H1 (cell line): ENCODE measurements around the gene TBL2. TPM values are rescaled to one million over a fixed set of nuclear protein-coding genes. Genes with fewer than 3 reads are reported as not detected.

Experiments
- CTCF ChIA-PET: fragments of 300-600 bp; sonication (Branson Sonifier 250); formaldehyde crosslinking; loops from one replicate; lab custom pipeline; 2021; ENCODE audit not compliant: partially characterized antibody; lab: Charles Lee
- POLR2A ChIA-PET: fragments of 300-600 bp; sonication (Branson Sonifier 250); formaldehyde crosslinking; loops from one replicate; lab custom pipeline; 2021; ENCODE audit warnings: inconsistent platforms; ENCODE audit not compliant: partially characterized antibody; lab: Charles Lee
- DNase-seq, 2 experiments: peaks; one replicate each; pipeline versions ENCODE4 v3.0.0 to v3.0.0-alpha.2; 2010 to 2022; ENCODE audit warnings: low spot score in 2 of 2, low read depth in 1 of 2, mixed read lengths in 1 of 2
- FAIRE-seq: peaks from 2 replicates; lab custom pipeline; 2011; peaks lifted over from hg19 to GRCh38; lab: Jason Lieb, UNC
- H2AFZ ChIP-seq: 2 replicates; pipeline ENCODE4 v1.8.1; 2012; ENCODE audit warnings: low read length, inconsistent platforms
- H2AK5ac ChIP-seq: 2 replicates; pipeline ENCODE4 v1.6.1; 2013; ENCODE audit warnings: low read depth, low read length
- H2BK120ac ChIP-seq: replicated peaks from 2 replicates; pipeline ENCODE3; 2013; ENCODE audit warnings: low read depth, low read length, inconsistent platforms
- H2BK12ac ChIP-seq: 2 replicates; pipeline ENCODE4 v1.6.1; 2013; ENCODE audit warnings: low read depth, low read length
- H2BK15ac ChIP-seq: 2 replicates; pipeline ENCODE4 v1.6.1; 2013; ENCODE audit warnings: low read length
- H2BK20ac ChIP-seq: 2 replicates; pipeline ENCODE4 v1.6.1; 2013; ENCODE audit warnings: low read length
- H2BK5ac ChIP-seq: 2 replicates; pipeline ENCODE4 v1.6.1; 2013; ENCODE audit warnings: low read depth, low read length
- H3K14ac ChIP-seq: 2 replicates; pipeline ENCODE4 v1.6.1; 2013; ENCODE audit warnings: inconsistent platforms; ENCODE audit not compliant: insufficient read length
- H3K18ac ChIP-seq: 2 replicates; pipeline ENCODE4 v1.6.1; 2013; ENCODE audit warnings: low read length; ENCODE audit errors: extremely low read depth
- H3K23ac ChIP-seq: 2 replicates; pipeline ENCODE4 v1.6.1; 2013; ENCODE audit warnings: inconsistent platforms; ENCODE audit not compliant: insufficient read length
- H3K23me2 ChIP-seq: 2 replicates; pipeline ENCODE4 v1.6.1; 2013; ENCODE audit warnings: low read depth, low read length
- H3K27ac ChIP-seq: 2 replicates; pipeline ENCODE4 v1.6.1; 2011; ENCODE audit warnings: low read depth, low read length, inconsistent platforms
- H3K27me3 ChIP-seq, 4 experiments: replicated peaks in 1 of 4; 1 replicate in 1 of 4; 2 replicates in 3 of 4; pipeline versions ENCODE4 v1.6.1 to v1.8.1; 2011 to 2013; ENCODE audit warnings: low read length in 3 of 4, mild to moderate bottlenecking in 3 of 4, inconsistent platforms in 2 of 4, mixed read lengths in 2 of 4, moderate library complexity in 1 of 4; ENCODE audit not compliant: control insufficient read depth in 3 of 4, insufficient read depth in 3 of 4; ENCODE audit errors: extremely low read depth in 1 of 4
- H3K36me3 ChIP-seq, 4 experiments: 2 replicates each; pipeline versions ENCODE4 v1.6.1 to v1.8.1; 2011 to 2013; ENCODE audit warnings: mild to moderate bottlenecking in 4 of 4, low read length in 3 of 4, moderate library complexity in 2 of 4, control low read depth in 1 of 4, inconsistent platforms in 1 of 4; ENCODE audit not compliant: insufficient read depth in 4 of 4, control insufficient read depth in 2 of 4
- H3K4ac ChIP-seq: replicated peaks from 2 replicates; pipeline ENCODE3; 2013; ENCODE audit warnings: low read length, low read depth, mixed read lengths, inconsistent platforms; ENCODE audit not compliant: insufficient read length
- H3K4me1 ChIP-seq, 4 experiments: replicated peaks in 1 of 4; 1 replicate in 1 of 4; 2 replicates in 3 of 4; pipeline versions ENCODE4 v1.6.1 to v1.8.1; 2011 to 2013; ENCODE audit warnings: low read length in 3 of 4, inconsistent platforms in 2 of 4, mixed read lengths in 1 of 4; ENCODE audit not compliant: insufficient read depth in 4 of 4, control insufficient read depth in 3 of 4
- H3K4me2 ChIP-seq, 2 experiments: 2 replicates each; pipeline versions ENCODE4 v1.6.1 to v1.8.1; 2011 to 2013; ENCODE audit warnings: low read depth in 2 of 2, low read length in 2 of 2, control low read depth in 1 of 2, inconsistent platforms in 1 of 2, mild to moderate bottlenecking in 1 of 2; ENCODE audit not compliant: insufficient read depth in 1 of 2
- H3K4me3 ChIP-seq, 4 experiments: fragments of 200-600, 300-600 bp in 1 of 4; sonication (generic), shearing (Covaris generic), sonication (Bioruptor Twin) in 1 of 4; 2 replicates each; pipeline versions ENCODE4 v1.5.1 to v1.8.1; 2011 to 2016; ENCODE audit warnings: low read length in 4 of 4, low read depth in 3 of 4, control low read depth in 2 of 4, inconsistent platforms in 2 of 4, mild to moderate bottlenecking in 2 of 4, mixed read lengths in 1 of 4, moderate library complexity in 1 of 4; ENCODE audit not compliant: insufficient read depth in 2 of 4; ENCODE audit errors: extremely low read depth in 1 of 4
- H3K56ac ChIP-seq: replicated peaks from 2 replicates; pipeline ENCODE3; 2013; ENCODE audit warnings: low read depth, mild to moderate bottlenecking, mixed read lengths, low read length, inconsistent platforms; ENCODE audit not compliant: insufficient read length
- H3K79me1 ChIP-seq: 2 replicates; pipeline ENCODE4 v1.6.1; 2013; ENCODE audit warnings: low read depth, low read length, control low read depth
- H3K79me2 ChIP-seq, 2 experiments: 2 replicates each; pipeline versions ENCODE4 v1.6.1 to v1.8.1; 2012 to 2013; ENCODE audit warnings: low read length in 2 of 2, mild to moderate bottlenecking in 2 of 2, inconsistent platforms in 1 of 2; ENCODE audit not compliant: insufficient read depth in 2 of 2, control insufficient read depth in 1 of 2
- H3K9ac ChIP-seq, 4 experiments: replicated peaks in 1 of 4; 1 replicate in 1 of 4; 2 replicates in 3 of 4; pipeline versions ENCODE4 v1.6.1 to v1.8.1; 2011 to 2013; ENCODE audit warnings: low read depth in 3 of 4, low read length in 3 of 4, control low read depth in 2 of 4, mild to moderate bottlenecking in 2 of 4, moderate library complexity in 2 of 4, inconsistent platforms in 1 of 4; ENCODE audit errors: extremely low read depth in 1 of 4
- H3K9me3 ChIP-seq, 2 experiments: 2 replicates each; pipeline versions ENCODE4 v1.6.1 to v1.8.1; 2012 to 2013; ENCODE audit warnings: mild to moderate bottlenecking in 2 of 2, moderate library complexity in 2 of 2, control low read depth in 1 of 2, inconsistent platforms in 1 of 2, low read depth in 1 of 2, low read length in 1 of 2, mixed read lengths in 1 of 2; ENCODE audit not compliant: insufficient read depth in 2 of 2
- H4K20me1 ChIP-seq, 2 experiments: replicated peaks in 1 of 2; 2 replicates each; pipeline versions ENCODE3 to v1.8.1; 2011 to 2013; ENCODE audit warnings: inconsistent platforms in 2 of 2, low read length in 2 of 2, mild to moderate bottlenecking in 1 of 2; ENCODE audit not compliant: insufficient read depth in 2 of 2, control insufficient read depth in 1 of 2
- H4K5ac ChIP-seq: 2 replicates; pipeline ENCODE4 v1.6.1; 2013; ENCODE audit warnings: low read length, low read depth, mixed read lengths, inconsistent platforms; ENCODE audit not compliant: insufficient read length
- H4K8ac ChIP-seq: 2 replicates; pipeline ENCODE4 v1.8.0; 2013; ENCODE audit warnings: mild to moderate bottlenecking, moderate library complexity, low read length, inconsistent platforms; ENCODE audit not compliant: insufficient read depth; ENCODE audit errors: extremely low read depth
- H4K91ac ChIP-seq: replicated peaks from 2 replicates; pipeline ENCODE3; 2013; ENCODE audit warnings: low read length, mixed read lengths, inconsistent platforms; ENCODE audit not compliant: insufficient read length
- ASH2L ChIP-seq: fragments of 200-600, 300-600 bp; sonication (generic); IDR thresholded peaks from one replicate; pipeline ENCODE4 v1.7.1; 2017; ENCODE audit warnings: low read length
- BRCA1 ChIP-seq: IDR thresholded peaks from 2 replicates; pipeline ENCODE4 v1.6.1; 2012; ENCODE audit warnings: low read depth, low read length, improper control_type of control experiment
- HDAC6 ChIP-seq: IDR thresholded peaks from one replicate; pipeline ENCODE4 v1.7.1; 2012; ENCODE audit warnings: low read depth, mild to moderate bottlenecking, inconsistent platforms, low read length, moderate library complexity
- MAFK ChIP-seq: IDR thresholded peaks from 2 replicates; pipeline ENCODE4 v1.6.1; 2012; ENCODE audit warnings: low read depth, mild to moderate bottlenecking, improper control_type of control experiment, low read length
- NRF1 ChIP-seq: IDR thresholded peaks from 2 replicates; pipeline ENCODE4 v1.6.1; 2011; ENCODE audit warnings: mild to moderate bottlenecking, low read depth, low read length, improper control_type of control experiment
- PHF8 ChIP-seq: fragments of 200-600 bp; sonication (generic); conservative IDR thresholded peaks from 2 replicates; pipeline ENCODE4 v1.7.1; 2012; ENCODE audit warnings: low read depth, mild to moderate bottlenecking, inconsistent platforms, low read length, moderate library complexity
- RFX5 ChIP-seq: IDR thresholded peaks from 2 replicates; pipeline ENCODE4 v1.6.1; 2011; ENCODE audit warnings: low read depth, low read length, improper control_type of control experiment, borderline replicate concordance
- YY1 ChIP-seq: IDR thresholded peaks from 2 replicates; pipeline ENCODE4 v1.6.1; 2011; ENCODE audit warnings: low read depth, mild to moderate bottlenecking, low read length
- WGBS, 2 experiments: shearing (Covaris generic) in 1 of 2; methylation state at CpG; one replicate each; pipeline versions ENCODE4 v1.1.6 to v1.1.7; 2013 to 2015; ENCODE audit warnings: low lambda C conversion rate in 2 of 2, mixed read lengths in 2 of 2, inconsistent platforms in 1 of 2, low coverage in 1 of 2, missing lambda C conversion rate in 1 of 2; ENCODE audit not compliant: insufficient replicate concordance in 2 of 2, insufficient coverage in 1 of 2, insufficient read length in 1 of 2; ENCODE audit errors: extremely low coverage in 1 of 2, missing lambda C conversion rate in 1 of 2; 5-methylcytosine and 5-hydroxymethylcytosine counted together
- long read RNA-seq, 2 experiments: library from RNA in 1 of 2; library from capped mRNA in 1 of 2; stranded (forward); transcript quantifications; one replicate each; pipeline ENCODE4 v2.0.0, GENCODE V29; 2021; ENCODE audit warnings: inconsistent platforms in 1 of 2
- polyA minus RNA-seq, 3 experiments: library from RNA; depleted of rRNA, polyadenylated mRNA; stranded (reverse); fragments of >200 nt; gene quantifications; 1 replicate in 2 of 3; 2 replicates in 1 of 3; pipeline ENCODE4 v1.2.3, GENCODE V29; 2011
- polyA plus RNA-seq, 7 experiments: library from polyadenylated mRNA; depleted of rRNA in 3 of 7; stranded (reverse) in 5 of 7; unstranded in 2 of 7; fragments of >200 nt in 5 of 7; fragments of 200-250 nt in 2 of 7; gene quantifications; 1 replicate in 5 of 7; 2 replicates in 1 of 7; 4 replicates in 1 of 7; pipeline versions ENCODE4 v1.2.1 to v1.2.3, GENCODE V29; 2011 to 2013; ENCODE audit warnings: missing spikeins in 2 of 7, mixed read lengths in 2 of 7
- total RNA-seq: library from RNA; stranded (reverse); fragmentation: NEBNext Ultra II Directional; extraction: Animal tissue kit (Norgen Biotek cat#: 25700); gene quantifications from 2 replicates; pipeline ENCODE4 v1.2.1, GENCODE V29; 2021

The TBL2 gene
- total RNA-seq (22.5 and 25.8 TPM in 2 replicates), polyA plus RNA-seq (2011; rRNA removed) (29.7 and 36.7 TPM in 2 replicates), polyA minus RNA-seq (2011; rRNA and poly(A)+ RNA removed) (39.7 and 70.8 TPM in 2 replicates)
- 27.6 TPM for polyA plus RNA-seq (2011; cell fraction: cytosol; rRNA removed)
- polyA plus RNA-seq (2011; cell fraction: nucleus; rRNA removed), result 40.4 TPM
- 15.7 to 25.2 TPM (median 24.4 TPM) in 4 replicates for polyA plus RNA-seq (2012, experiment 1 of 2)
- polyA plus RNA-seq (2012, experiment 2 of 2), result 15.7 TPM
- polyA plus RNA-seq (2013, experiment 1 of 2), result 18.6 TPM
- polyA plus RNA-seq (2013, experiment 2 of 2), result 21.0 TPM
- polyA minus RNA-seq (2011; cell fraction: cytosol; rRNA and poly(A)+ RNA removed), result 38.4 TPM
- polyA minus RNA-seq (2011; cell fraction: nucleus; rRNA and poly(A)+ RNA removed), result 23.6 TPM
- long read RNA-seq, experiment 1, full-length matches to known transcripts, result 6 of 13 reads
- long read RNA-seq, experiment 1, partial matches to known transcripts, result 1 of 13 reads
- long read RNA-seq, experiment 1, other reads (novel, unspliced or antisense), result 6 of 13 reads
- long read RNA-seq, experiment 2, partial matches to known transcripts, result 0 of 1 reads
- long read RNA-seq, experiment 2, other reads (novel, unspliced or antisense), result 1 of 1 reads

GRCh38 chr7:73578342-73579128 is at the start of gene TBL2:
Gene TBL2 (minus strand): TSS chr7:73578579. CDS start chr7:73578549, 30 bp downstream.
- H2AK5ac ChIP-seq, result no peak within 1 kb of the TSS
- POLR2A ChIA-PET, result interaction anchor here (0.7 to 4.8 kb wide), 9 partner anchors 9 to 141 kb away, joined by 3 to 39 read pairs (median 3); partner anchors contain the start of genes BAZ1B, BCL7B and STX1A
- FAIRE-seq, result no peak
- TF ChIP-seq RFX5, result no peak
- TF ChIP-seq HDAC6, result no peak
- TF ChIP-seq ASH2L, result peak; percentile 28
- no peak for TF ChIP-seq BRCA1
- peak; percentile 92 for TF ChIP-seq PHF8
- TF ChIP-seq NRF1, result no peak
- peak; percentile 35; the same call in 1 of the 2 replicates for TF ChIP-seq YY1
- no peak for TF ChIP-seq MAFK

More at GRCh38 chr7:73578342-73579128, at the start of gene TBL2:
- Histone ChIP-seq H4K91ac (peak within 1 kb of the TSS; percentile 73), H3K79me1 (peaks cover 3% of the 10 kb centered on the region; the same call in 1 of the 2 replicates), H3K56ac (no peak within 1 kb of the TSS), H4K20me1 (peaks cover 0 to 4% of the 10 kb centered on the region in 2 experiments), H2BK5ac (no peak within 1 kb of the TSS), H3K9ac (peak within 1 kb of the TSS; percentile 55 to 75 (median 74)), H2BK15ac (no peak within 1 kb of the TSS), H3K4me3 (peak within 1 kb of the TSS; percentile 74 to 83 (median 79)), H3K4me1 (peaks cover 0 to 3% (median 0%) of the 10 kb centered on the region in 4 experiments; a peak in 2 of 7 replicates), H2BK120ac (no peak within 1 kb of the TSS), H3K27me3 (peaks cover 0 to 16% (median 7%) of the 10 kb centered on the region in 4 experiments; a peak in 6 of 7 replicates), H3K79me2 (peaks cover 0 to 6% of the 10 kb centered on the region in 2 experiments; a peak in 1 of 4 replicates), H3K9me3 (no peaks in the 10 kb centered on the region), H3K36me3 (peaks cover 7 to 10% (median 9%) of the 10 kb centered on the region in 4 experiments; a peak in 7 of 8 replicates), H2BK20ac (no peak within 1 kb of the TSS), H3K23ac (no peak within 1 kb of the TSS), H3K23me2 (peaks cover 5% of the 10 kb centered on the region; the same call in 1 of the 2 replicates), H3K14ac (no peak within 1 kb of the TSS), H2AFZ (no peak within 1 kb of the TSS; the same call in 1 of the 2 replicates), H3K27ac (no peak within 1 kb of the TSS; the same call in 1 of the 2 replicates), H2BK12ac (no peak within 1 kb of the TSS), H4K5ac (no peak within 1 kb of the TSS), H3K4me2 (peak within 1 kb of the TSS; percentile 56 to 82), H4K8ac (peak within 1 kb of the TSS; percentile 94; the same call in 1 of the 2 replicates), H3K4ac (peak within 1 kb of the TSS; percentile 53), H3K18ac (no peak within 1 kb of the TSS)
- DNase-seq, result peak; percentile 97 to 99
- 1% methylated on average over 46 of the region's 75 CpGs; no CpG with 5 or more reads in 1 of the 2 experiments for WGBS, 2 experiments
- CTCF ChIA-PET, result interaction anchor here (0.8 to 1.4 kb wide), 6 partner anchors 9 to 146 kb away, joined by 3 to 5 read pairs (median 3); no protein-coding TSS in a partner anchor
